Mesendoderm (in vitro differentiated cells): ENCODE data around the gene PTER.
A peak's percentile ranks its signal among the peaks of the same experiment; 100 is the strongest.

Experiments used
- DNase-seq: peaks from one replicate; pipeline ENCODE4 v3.0.0; 2013
- H2AK5ac ChIP-seq: 2 replicates; pipeline ENCODE4 v1.6.1; 2013; ENCODE audit warnings: low read length, inconsistent platforms
- H2BK120ac ChIP-seq: 2 replicates; pipeline ENCODE4 v1.6.1; 2013; ENCODE audit warnings: low read depth, mild to moderate bottlenecking, low read length, moderate library complexity, mixed read lengths
- H2BK15ac ChIP-seq: replicated peaks from 2 replicates; pipeline ENCODE4 v1.6.1; 2013; ENCODE audit warnings: low read depth, mild to moderate bottlenecking, moderate library complexity
- H2BK5ac ChIP-seq: 2 replicates; pipeline ENCODE4 v1.6.1; 2013; ENCODE audit warnings: low read length, inconsistent platforms
- H3K18ac ChIP-seq: 2 replicates; pipeline ENCODE4 v1.6.1; 2013; ENCODE audit warnings: mild to moderate bottlenecking, low read length, mixed read lengths
- H3K23ac ChIP-seq: one replicate; pipeline ENCODE4 v1.6.1; 2013; ENCODE audit warnings: low read length
- H3K27ac ChIP-seq: 2 replicates; pipeline ENCODE4 v1.5.1; 2013; ENCODE audit warnings: low read depth, mild to moderate bottlenecking, inconsistent platforms, low read length, moderate library complexity
- H3K27me3 ChIP-seq: 2 replicates; pipeline ENCODE4 v1.6.1; 2013; ENCODE audit warnings: low read length, control low read depth, mild to moderate bottlenecking, inconsistent platforms; ENCODE audit not compliant: insufficient read depth, poor library complexity
- H3K36me3 ChIP-seq: 2 replicates; pipeline ENCODE4 v1.6.1; 2013; ENCODE audit warnings: low read length, inconsistent platforms; ENCODE audit not compliant: control insufficient read depth, insufficient read depth
- H3K4ac ChIP-seq: one replicate; pipeline ENCODE4 v1.6.1; 2013; ENCODE audit warnings: low read depth, mild to moderate bottlenecking, low read length, moderate library complexity
- H3K4me1 ChIP-seq: 2 replicates; pipeline ENCODE4 v1.6.1; 2013; ENCODE audit warnings: low read depth, low read length, inconsistent platforms; ENCODE audit not compliant: control insufficient read depth
- H3K4me2 ChIP-seq: 2 replicates; pipeline ENCODE4 v1.6.1; 2013; ENCODE audit warnings: low read length
- H3K4me3 ChIP-seq: 2 replicates; pipeline ENCODE4 v1.5.1; 2013; ENCODE audit warnings: mild to moderate bottlenecking, low read length
- H3K56ac ChIP-seq: one replicate; pipeline ENCODE4 v1.6.1; 2013; ENCODE audit warnings: low read length
- H3K79me1 ChIP-seq: 2 replicates; pipeline ENCODE4 v1.6.1; 2013; ENCODE audit warnings: low read length, inconsistent platforms
- H3K79me2 ChIP-seq: 2 replicates; pipeline ENCODE4 v1.6.1; 2013; ENCODE audit warnings: mild to moderate bottlenecking, low read length; ENCODE audit not compliant: control insufficient read depth, insufficient read depth
- H3K9ac ChIP-seq: 2 replicates; pipeline ENCODE4 v1.6.1; 2013; ENCODE audit warnings: low read length, inconsistent platforms
- H4K5ac ChIP-seq: one replicate; pipeline ENCODE4 v1.6.1; 2013; ENCODE audit warnings: low read length
- H4K8ac ChIP-seq: one replicate; pipeline ENCODE4 v1.6.1; 2013; ENCODE audit warnings: low read depth, mild to moderate bottlenecking, control low read depth, low read length, moderate library complexity
- WGBS: extraction: QIAGEN DNeasy Blood & Tissue Kit; methylation state at CpG from one replicate; pipeline ENCODE4 v1.1.7; 2013; ENCODE audit warnings: low lambda C conversion rate, missing lambda C conversion rate; ENCODE audit not compliant: insufficient coverage; ENCODE audit errors: extremely low coverage; 5-methylcytosine and 5-hydroxymethylcytosine counted together

Gene PTER

GRCh38 chr10:16477757-16478156 lies 40.9 kb downstream of the PTER start:
- H3K27me3 ChIP-seq = no peaks in the 10 kb centered on the region
- H3K4me1 ChIP-seq = no peaks in the 10 kb centered on the region
- no peaks in the 10 kb centered on the region for H3K79me1 ChIP-seq
- no peak overlapping the region for H4K8ac ChIP-seq
- no peaks in the 10 kb centered on the region for H3K36me3 ChIP-seq
- DNase-seq = no peak
- H3K56ac ChIP-seq = no peak overlapping the region
- no peak overlapping the region for H2BK120ac ChIP-seq
- no peak overlapping the region for H4K5ac ChIP-seq
- no peaks in the 10 kb centered on the region for H3K79me2 ChIP-seq
- no peak overlapping the region for H2BK5ac ChIP-seq
- no peak overlapping the region for H3K4ac ChIP-seq
- H3K4me3 ChIP-seq = no peak overlapping the region
- H3K23ac ChIP-seq = no peak overlapping the region
- no peak overlapping the region for H3K4me2 ChIP-seq
- no peak overlapping the region for H2BK15ac ChIP-seq
- no peak overlapping the region for H3K9ac ChIP-seq
- H2AK5ac ChIP-seq = no peak overlapping the region
- WGBS = no CpG with 5 or more reads among the region's 1 CpG
- no peak overlapping the region for H3K27ac ChIP-seq
- no peak overlapping the region for H3K18ac ChIP-seq

- Histone ChIP-seq H4K5ac (no peak overlapping the region), H2BK5ac (no peak overlapping the region), H3K18ac (no peak overlapping the region), H3K9ac (no peak overlapping the region), H3K56ac (no peak overlapping the region), H3K23ac (no peak overlapping the region), H2AK5ac (no peak overlapping the region), H2BK15ac (no peak overlapping the region), H3K4me1 (no peaks in the 10 kb centered on the region), H3K27me3 (no peaks in the 10 kb centered on the region), H2BK120ac (no peak overlapping the region), H3K36me3 (no peaks in the 10 kb centered on the region), H3K4ac (no peak overlapping the region), H3K4me2 (no peak overlapping the region), H3K79me1 (no peaks in the 10 kb centered on the region), H4K8ac (no peak overlapping the region), H3K27ac (no peak overlapping the region), H3K79me2 (no peaks in the 10 kb centered on the region), H3K4me3 (no peak overlapping the region)
- no CpG with 5 or more reads among the region's 4 CpGs for WGBS
- DNase-seq = no peak
These were observed 42.0 kb downstream of the PTER start for GRCh38 chr10:16478801-16479200.

GRCh38 chr10:16481052-16481728 lies 44.4 kb downstream of the PTER start:
- H3K4me3 ChIP-seq = no peak overlapping the region
- H3K79me1 ChIP-seq = no peaks in the 10 kb centered on the region
- no peaks in the 10 kb centered on the region for H3K27me3 ChIP-seq
- no peak overlapping the region for H2BK15ac ChIP-seq
- H2BK120ac ChIP-seq = no peak overlapping the region
- H3K23ac ChIP-seq = no peak overlapping the region
- no peak overlapping the region for H4K5ac ChIP-seq
- no peak overlapping the region for H4K8ac ChIP-seq
- no peaks in the 10 kb centered on the region for H3K79me2 ChIP-seq
- no peaks in the 10 kb centered on the region for H3K36me3 ChIP-seq
- no peaks in the 10 kb centered on the region for H3K4me1 ChIP-seq
- H3K27ac ChIP-seq = no peak overlapping the region
- no peak overlapping the region for H2BK5ac ChIP-seq
- no CpG with 5 or more reads among the region's 5 CpGs for WGBS
- no peak overlapping the region for H3K4me2 ChIP-seq
- no peak for DNase-seq
- no peak overlapping the region for H3K9ac ChIP-seq
- no peak overlapping the region for H3K4ac ChIP-seq
- no peak overlapping the region for H2AK5ac ChIP-seq
- no peak overlapping the region for H3K18ac ChIP-seq
- H3K56ac ChIP-seq = no peak overlapping the region

DNA sequence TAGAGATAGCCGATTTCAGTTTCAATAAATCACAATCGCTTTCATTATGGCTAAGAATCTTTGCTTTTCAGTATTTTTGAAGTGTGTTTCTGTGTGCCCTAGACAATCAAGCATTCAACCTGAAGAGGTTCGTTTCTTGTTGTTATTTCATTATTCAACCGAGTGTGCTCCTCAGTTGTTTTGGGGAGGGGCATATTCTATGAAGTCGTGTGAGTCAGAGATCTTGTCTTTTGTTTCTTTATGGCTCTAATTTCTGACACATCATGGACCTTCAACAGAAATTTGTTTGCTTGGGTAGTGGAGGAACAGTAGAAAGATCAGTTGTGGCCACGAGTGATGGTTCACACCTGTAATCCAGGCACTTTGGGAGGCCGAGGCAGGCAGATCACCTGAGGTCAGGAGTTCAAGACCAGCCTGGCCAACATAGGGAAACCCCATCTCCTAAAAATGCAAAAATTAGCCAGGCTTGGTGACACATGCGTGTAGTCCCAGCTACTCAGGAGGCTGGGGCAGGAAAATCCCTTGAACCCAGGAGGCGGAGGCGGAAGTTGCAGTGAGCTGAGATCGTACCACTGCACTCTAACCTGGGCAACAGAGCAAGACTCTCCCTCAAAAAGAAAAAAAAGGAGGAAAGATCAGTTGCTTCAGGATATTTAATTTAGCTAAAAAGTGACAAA lies 46.6 kb downstream of the PTER start:
- H2BK5ac ChIP-seq = no peak overlapping the region
- H3K4me3 ChIP-seq = no peak overlapping the region
- no peaks in the 10 kb centered on the region for H3K36me3 ChIP-seq
- no peak overlapping the region for H4K5ac ChIP-seq
- H3K18ac ChIP-seq = no peak overlapping the region
- WGBS = no CpG with 5 or more reads among the region's 11 CpGs
- DNase-seq = no peak
- H3K79me2 ChIP-seq = no peaks in the 10 kb centered on the region
- H3K4me2 ChIP-seq = no peak overlapping the region
- H3K79me1 ChIP-seq = no peaks in the 10 kb centered on the region
- no peak overlapping the region for H3K27ac ChIP-seq
- no peak overlapping the region for H3K23ac ChIP-seq
- no peak overlapping the region for H3K9ac ChIP-seq
- no peak overlapping the region for H2BK120ac ChIP-seq
- no peak overlapping the region for H3K4ac ChIP-seq
- no peak overlapping the region for H4K8ac ChIP-seq
- no peaks in the 10 kb centered on the region for H3K27me3 ChIP-seq
- H2AK5ac ChIP-seq = no peak overlapping the region
- no peak overlapping the region for H2BK15ac ChIP-seq
- H3K56ac ChIP-seq = no peak overlapping the region
- no peaks in the 10 kb centered on the region for H3K4me1 ChIP-seq

- DNase-seq = no peak
- H3K18ac ChIP-seq = no peak overlapping the region
- H3K4ac ChIP-seq = no peak overlapping the region
- H3K4me1 ChIP-seq = no peaks in the 10 kb centered on the region
- no peaks in the 10 kb centered on the region for H3K27me3 ChIP-seq
- no peak overlapping the region for H3K23ac ChIP-seq
- no peak overlapping the region for H3K4me3 ChIP-seq
- H4K8ac ChIP-seq = no peak overlapping the region
- H3K27ac ChIP-seq = no peak overlapping the region
- H3K9ac ChIP-seq = no peak overlapping the region
- H3K36me3 ChIP-seq = no peaks in the 10 kb centered on the region
- no peaks in the 10 kb centered on the region for H3K79me1 ChIP-seq
- H2BK5ac ChIP-seq = no peak overlapping the region
- no peak overlapping the region for H3K56ac ChIP-seq
- no CpG with 5 or more reads among the region's 3 CpGs for WGBS
- H3K79me2 ChIP-seq = no peaks in the 10 kb centered on the region
- no peak overlapping the region for H4K5ac ChIP-seq
- no peak overlapping the region for H2BK120ac ChIP-seq
- no peak overlapping the region for H2BK15ac ChIP-seq
- H2AK5ac ChIP-seq = no peak overlapping the region
- no peak overlapping the region for H3K4me2 ChIP-seq
These were observed 53.7 kb downstream of the PTER start for GRCh38 chr10:16490511-16490910.

GRCh38 chr10:16491933-16492332 lies 55.1 kb downstream of the PTER start:
- no peak overlapping the region for H4K8ac ChIP-seq
- no peak overlapping the region for H3K4me2 ChIP-seq
- DNase-seq = peak; percentile 65
- H3K56ac ChIP-seq = no peak overlapping the region
- no peak overlapping the region for H3K9ac ChIP-seq
- H2BK120ac ChIP-seq = no peak overlapping the region
- H3K23ac ChIP-seq = no peak overlapping the region
- H2BK15ac ChIP-seq = no peak overlapping the region
- H3K79me1 ChIP-seq = no peaks in the 10 kb centered on the region
- no peak overlapping the region for H3K4me3 ChIP-seq
- H3K36me3 ChIP-seq = no peaks in the 10 kb centered on the region
- H2AK5ac ChIP-seq = no peak overlapping the region
- no peaks in the 10 kb centered on the region for H3K4me1 ChIP-seq
- WGBS = no CpG with 5 or more reads among the region's 2 CpGs
- no peaks in the 10 kb centered on the region for H3K27me3 ChIP-seq
- no peak overlapping the region for H4K5ac ChIP-seq
- H3K27ac ChIP-seq = no peak overlapping the region
- H3K79me2 ChIP-seq = no peaks in the 10 kb centered on the region
- no peak overlapping the region for H2BK5ac ChIP-seq
- no peak overlapping the region for H3K18ac ChIP-seq
- H3K4ac ChIP-seq = no peak overlapping the region
